Spleen (tissue), 7 donors: ENCODE results near the gene PRR7.

Experiments used
- CTCF ChIP-seq, 11 experiments: fragments of 200-600 bp in 7 of 11; fragments of 450-650 bp in 4 of 11; sonication (generic) in 4 of 11; IDR thresholded peaks in 8 of 11; conservative IDR thresholded peaks in 3 of 11; 1 replicate in 7 of 11; 2 replicates in 4 of 11; pipeline versions ENCODE4 v1.4.0 to v1.8.0; 2016 to 2021; ENCODE audit warnings: antibody characterized with exemption in 11 of 11, inconsistent platforms in 4 of 11, mild to moderate bottlenecking in 1 of 11
- POLR2A ChIP-seq, 3 donors: fragments of 450-650 bp; IDR thresholded peaks; one replicate each; pipeline ENCODE4 v1.5.1; 2017; ENCODE audit warnings: antibody characterized with exemption in 3 of 3, mild to moderate bottlenecking in 1 of 3
- donor health status: DM: no; HTN: no; CAD: no; lungs with moderate emphysema.
- donor health status: DM: no; HTN: no; CAD: no.
- donor health status: DM: no; HTN: no; CAD: no.

GRCh38 chr5:177432839-177433657 is 13.6 kb upstream of the PRR7 start:
- TF ChIP-seq CTCF (IDR thresholded peaks at IDR 0.05 in 8 of 11, conservative IDR thresholded peaks at IDR 0.05 in 3 of 11) (no peak), POLR2A (IDR thresholded peaks at IDR 0.05) (no peak)
